Bronchial smooth muscle cell (primary cell): Measurements from ENCODE around the gene AADAC. TPM values are rescaled to one million over a fixed set of nuclear protein-coding genes. Genes with fewer than 3 reads are reported as not detected.

Source experiments
- total RNA-seq: library from RNA; depleted of rRNA; stranded (reverse); fragments of >200 nt; gene quantifications from 2 replicates; pipeline ENCODE4 v1.2.1, GENCODE V29; 2014

Gene AADAC, protein sequence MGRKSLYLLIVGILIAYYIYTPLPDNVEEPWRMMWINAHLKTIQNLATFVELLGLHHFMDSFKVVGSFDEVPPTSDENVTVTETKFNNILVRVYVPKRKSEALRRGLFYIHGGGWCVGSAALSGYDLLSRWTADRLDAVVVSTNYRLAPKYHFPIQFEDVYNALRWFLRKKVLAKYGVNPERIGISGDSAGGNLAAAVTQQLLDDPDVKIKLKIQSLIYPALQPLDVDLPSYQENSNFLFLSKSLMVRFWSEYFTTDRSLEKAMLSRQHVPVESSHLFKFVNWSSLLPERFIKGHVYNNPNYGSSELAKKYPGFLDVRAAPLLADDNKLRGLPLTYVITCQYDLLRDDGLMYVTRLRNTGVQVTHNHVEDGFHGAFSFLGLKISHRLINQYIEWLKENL
- 0.09 and 0.63 TPM in 2 replicates for total RNA-seq

DNA sequence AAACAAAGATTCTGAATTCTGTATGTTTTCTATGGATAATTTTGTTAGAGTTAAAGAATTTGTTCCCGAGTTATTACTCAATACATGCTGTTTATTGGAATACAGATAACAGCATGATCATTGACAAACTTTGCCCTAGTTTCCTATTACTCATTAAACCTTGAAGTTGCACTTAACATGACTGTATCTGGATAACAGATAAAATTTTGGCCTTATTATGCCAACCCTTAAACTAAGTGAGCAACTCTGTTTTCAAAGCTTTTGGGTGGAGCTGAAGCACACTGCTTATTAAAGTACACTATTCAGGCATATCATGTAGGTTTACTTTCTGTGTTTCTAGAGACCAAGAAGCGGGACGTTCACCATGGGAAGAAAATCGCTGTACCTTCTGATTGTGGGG, at the start of gene AADAC:
Gene AADAC (plus strand): TSS at position 318 of the 400 bp plus-strand sequence. CDS start 47 bp downstream, at position 365.

GRCh38 chr3:151873398-151873797, 59.5 kb downstream of the AADAC start, which contains the start of gene SUCNR1:
Gene SUCNR1, plus strand, starts transcription at chr3:151873643. Its CDS starts 6,250 bp downstream, at chr3:151879893.

Other genes starting within 250 kb of the AADAC start
- not detected in 2 replicates for gene AADACL2, start 80.2 kb upstream of the AADAC start, total RNA-seq
- not detected in 2 replicates for gene SUCNR1, start 59.5 kb downstream of the AADAC start, total RNA-seq